Transverse colon (tissue), 4 donors: ENCODE data around the gene PKP2. TPM values are rescaled to one million over a fixed set of nuclear protein-coding genes. Genes with fewer than 3 reads are reported as not detected.

Experiments used
- DNase-seq: peaks from one replicate; pipeline ENCODE4 v3.0.0-alpha.2; 2019
- H3K27ac ChIP-seq, 4 donors: fragments of 200-600 bp; sonication (generic); 2 replicates each; pipeline ENCODE4 v1.5.1; 2016 to 2018; ENCODE audit warnings: inconsistent platforms in 4 of 4
- H3K27me3 ChIP-seq: fragments of 200-600 bp; sonication (generic); 2 replicates; pipeline ENCODE4 v1.5.1; 2017; ENCODE audit warnings: inconsistent platforms
- H3K36me3 ChIP-seq, 4 donors: fragments of 200-600 bp; sonication (generic); 2 replicates each; pipeline ENCODE4 v1.5.1; 2017 to 2019; ENCODE audit warnings: inconsistent platforms in 4 of 4
- H3K4me1 ChIP-seq, 4 donors: fragments of 200-600 bp; sonication (generic); 2 replicates each; pipeline ENCODE4 v1.5.1; 2017 to 2020; ENCODE audit warnings: inconsistent platforms in 4 of 4
- H3K4me3 ChIP-seq, 4 donors: fragments of 200-600 bp; sonication (generic); 1 replicate in 1 of 4; 2 replicates in 3 of 4; pipeline versions ENCODE4 v1.5.1 to v1.6.1; 2017 to 2019; ENCODE audit warnings: inconsistent platforms in 4 of 4
- H3K9me3 ChIP-seq, 2 donors: fragments of 200-600 bp; sonication (generic); 2 replicates each; pipeline ENCODE4 v1.5.1; 2017 to 2019; ENCODE audit warnings: inconsistent platforms in 2 of 2
- EP300 ChIP-seq: sonication (generic); formaldehyde crosslinking; IDR thresholded peaks from one replicate; pipeline ENCODE4 v1.6.1; 2017; ENCODE audit warnings: antibody characterized with exemption, low read depth
- POLR2A ChIP-seq: fragments of 450-650 bp; IDR thresholded peaks from one replicate; pipeline ENCODE4 v1.6.1; 2016; ENCODE audit warnings: antibody characterized with exemption, mild to moderate bottlenecking, moderate library complexity
- POLR2AphosphoS5 ChIP-seq, 3 donors: sonication (generic); formaldehyde crosslinking; IDR thresholded peaks; one replicate each; pipeline ENCODE4 v1.6.1; 2016; ENCODE audit warnings: antibody characterized with exemption in 3 of 3
- WGBS, 2 donors: methylation state at CpG; one replicate each; pipeline ENCODE4 v1.1.5; 2018; ENCODE audit warnings: low coverage in 1 of 2; 5-methylcytosine and 5-hydroxymethylcytosine counted together
- in situ Hi-C, 4 donors: fragments of 200-750 bp; cut with MboI; loops; one replicate each; pipeline versions ENCODE4 v1.15.0 to v1.15.1; 2017; ENCODE audit warnings: low sequenced_read_pairs in 3 of 4, low pct_ligation_motif_present in 1 of 4, low pct_unique_long_range_greater_than_20kb in 1 of 4
- intact Hi-C: fragments of 100-400 bp; cut with DNase I; formaldehyde crosslinking; loops from one replicate; pipeline ENCODE4 v1.15.1; 2023; ENCODE audit warnings: low total_unique reads
- total RNA-seq, 4 donors: library from RNA; depleted of rRNA; stranded (reverse); fragments of >200 nt; gene quantifications; one replicate each; pipeline ENCODE4 v1.1.0, GENCODE V29; 2016
- TF ChIP-seq, protein P1 (sequence below), 5 experiments: fragments of 200-600 bp in 3 of 5; fragments of 450-650 bp in 2 of 5; sonication (generic) in 3 of 5; IDR thresholded peaks; 1 replicate in 2 of 5; 2 replicates in 3 of 5; pipeline ENCODE4 v1.5.1; 2016 to 2017; ENCODE audit warnings: antibody characterized with exemption in 5 of 5, inconsistent platforms in 3 of 5, mild to moderate bottlenecking in 2 of 5, moderate library complexity in 1 of 5

The PKP2 gene
- total RNA-seq, 4 donors from 2014 or later: 92.0 to 253 (median 108) TPM

DNA sequence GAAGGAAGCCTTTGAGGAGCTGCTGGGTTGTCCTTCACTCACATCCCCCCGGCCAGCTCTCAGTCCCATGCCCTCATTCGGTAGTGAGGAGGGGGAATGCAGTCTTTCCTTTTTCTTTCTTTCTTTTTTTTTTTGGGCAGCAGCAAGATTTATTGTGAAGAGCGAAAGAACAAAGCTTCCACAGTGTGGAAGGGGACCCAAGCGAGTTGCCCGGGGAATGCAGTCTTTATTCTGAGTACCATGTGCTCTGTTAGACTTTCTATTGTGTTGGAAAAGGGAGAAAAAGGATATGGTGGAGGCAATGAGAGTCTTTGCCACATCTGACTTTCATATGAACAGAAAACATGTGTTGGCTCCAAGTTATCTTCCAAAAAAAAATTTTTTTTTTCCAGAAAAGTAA lies 111.0 kb downstream of the PKP2 start:
- no peaks in the 10 kb centered on the region for H3K4me1 ChIP-seq
- intact Hi-C loops: no loop called here

DNA sequence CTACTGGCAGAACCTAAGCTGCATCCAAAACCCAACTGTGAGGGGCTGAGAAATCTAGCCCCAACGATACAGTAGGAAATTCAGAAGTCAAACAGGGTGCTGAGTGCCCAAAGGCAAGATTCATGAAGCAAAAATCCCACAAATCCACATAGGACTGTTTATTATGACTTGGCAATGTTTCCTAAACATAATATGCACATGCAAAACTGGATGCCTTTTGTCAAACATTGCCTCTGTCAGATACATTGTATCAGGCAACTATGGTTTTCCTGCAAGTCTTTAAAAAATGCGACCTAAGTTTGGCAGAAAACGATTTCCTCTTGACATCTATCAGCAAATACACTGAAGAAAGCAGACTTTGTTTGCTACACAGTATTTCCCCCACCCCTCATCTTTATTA lies 113.5 kb downstream of the PKP2 start:
- DNase-seq: no peak
- WGBS, 2 donors: 55 to 67% methylated on average over 1 to 3 of the region's 3 CpGs
- Histone ChIP-seq H3K36me3 (no peaks in the 10 kb centered on the region), H3K4me3 (no peak overlapping the region), H3K27ac (no peak overlapping the region), H3K4me1 (no peaks in the 10 kb centered on the region), H3K27me3 (no peaks in the 10 kb centered on the region), H3K9me3 (no peaks in the 10 kb centered on the region)
- TF ChIP-seq POLR2A (no peak), EP300 (no peak), POLR2AphosphoS5 (IDR thresholded peaks at IDR 0.05) (no peak)
- TF ChIP-seq, protein P1, sequence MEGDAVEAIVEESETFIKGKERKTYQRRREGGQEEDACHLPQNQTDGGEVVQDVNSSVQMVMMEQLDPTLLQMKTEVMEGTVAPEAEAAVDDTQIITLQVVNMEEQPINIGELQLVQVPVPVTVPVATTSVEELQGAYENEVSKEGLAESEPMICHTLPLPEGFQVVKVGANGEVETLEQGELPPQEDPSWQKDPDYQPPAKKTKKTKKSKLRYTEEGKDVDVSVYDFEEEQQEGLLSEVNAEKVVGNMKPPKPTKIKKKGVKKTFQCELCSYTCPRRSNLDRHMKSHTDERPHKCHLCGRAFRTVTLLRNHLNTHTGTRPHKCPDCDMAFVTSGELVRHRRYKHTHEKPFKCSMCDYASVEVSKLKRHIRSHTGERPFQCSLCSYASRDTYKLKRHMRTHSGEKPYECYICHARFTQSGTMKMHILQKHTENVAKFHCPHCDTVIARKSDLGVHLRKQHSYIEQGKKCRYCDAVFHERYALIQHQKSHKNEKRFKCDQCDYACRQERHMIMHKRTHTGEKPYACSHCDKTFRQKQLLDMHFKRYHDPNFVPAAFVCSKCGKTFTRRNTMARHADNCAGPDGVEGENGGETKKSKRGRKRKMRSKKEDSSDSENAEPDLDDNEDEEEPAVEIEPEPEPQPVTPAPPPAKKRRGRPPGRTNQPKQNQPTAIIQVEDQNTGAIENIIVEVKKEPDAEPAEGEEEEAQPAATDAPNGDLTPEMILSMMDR (IDR thresholded peaks at IDR 0.05): no peak
- in situ Hi-C loops: no loop called here
- intact Hi-C loops: no loop called here

More for the DNA sequence above, 111.0 kb downstream of the PKP2 start:
- Histone ChIP-seq H3K27me3 (no peaks in the 10 kb centered on the region), H3K36me3 (no peaks in the 10 kb centered on the region), H3K27ac (no peak overlapping the region), H3K9me3 (no peaks in the 10 kb centered on the region), H3K4me3 (no peak overlapping the region)
- TF ChIP-seq, protein P1 (IDR thresholded peaks at IDR 0.05): no peak
- TF ChIP-seq EP300 (no peak), POLR2AphosphoS5 (IDR thresholded peaks at IDR 0.05) (no peak), POLR2A (no peak)
- no peak for DNase-seq
- 74 to 82% methylated on average over 5 of the region's 5 CpGs for WGBS, 2 donors
- in situ Hi-C loops: no loop called here

GRCh38 chr12:32780071-32780470 lies 116.5 kb downstream of the PKP2 start:
- WGBS, 2 donors: 40 to 52% methylated on average over 1 of the region's 1 CpG
- DNase-seq: no peak
- no peaks in the 10 kb centered on the region for H3K36me3 ChIP-seq
- TF ChIP-seq, protein P1 (IDR thresholded peaks at IDR 0.05): no peak
- TF ChIP-seq POLR2AphosphoS5 (IDR thresholded peaks at IDR 0.05): no peak
- no peak for TF ChIP-seq EP300
- TF ChIP-seq POLR2A: no peak
- H3K27me3 ChIP-seq: no peaks in the 10 kb centered on the region
- in situ Hi-C loops (no loop called here), intact Hi-C loops (no loop called here)
- H3K4me1 ChIP-seq: peaks cover 0 to 11% (median 5%) of the 10 kb centered on the region in 4 donors
- H3K9me3 ChIP-seq: no peaks in the 10 kb centered on the region
- no peak overlapping the region for H3K27ac ChIP-seq
- H3K4me3 ChIP-seq: no peak overlapping the region

- Histone ChIP-seq H3K4me3 (no peak overlapping the region), H3K27ac (no peak overlapping the region), H3K4me1 (peaks cover 0 to 31% (median 12%) of the 10 kb centered on the region in 4 donors), H3K36me3 (no peaks in the 10 kb centered on the region), H3K27me3 (no peaks in the 10 kb centered on the region), H3K9me3 (no peaks in the 10 kb centered on the region)
- in situ Hi-C loops: no loop called here
- 62 to 85% methylated on average over 6 of the region's 6 CpGs for WGBS, 2 donors
- intact Hi-C loops: no loop called here
- DNase-seq: no peak
- TF ChIP-seq, protein P1 (IDR thresholded peaks at IDR 0.05): no peak
- TF ChIP-seq EP300: no peak
- TF ChIP-seq POLR2A: no peak
- TF ChIP-seq POLR2AphosphoS5 (IDR thresholded peaks at IDR 0.05): no peak
Measured at GRCh38 chr12:32777691-32778175, 118.8 kb downstream of the PKP2 start.
